ENCODE results near the gene GPT2.

- TF ChIP-seq CTCF (IDR thresholded peaks at IDR 0.05) (no peak), EP300 (IDR thresholded peaks at IDR 0.05) (no peak), POLR2A (IDR thresholded peaks at IDR 0.05) (no peak), POLR2AphosphoS5 (IDR thresholded peaks at IDR 0.05) (no peak)
Measured at GRCh38 chr16:46949241-46949892, 65.2 kb downstream of the GPT2 start.
